ENCODE measurements around the gene PAK4. TPM values are rescaled to one million over a fixed set of nuclear protein-coding genes. Genes with fewer than 3 reads are reported as not detected.
A peak's percentile ranks its signal among the peaks of the same experiment; 100 is the strongest.

PAK4 gene
- total and polyA plus RNA-seq, 2 of the 13 experiments (the other 11 are each of a cell fraction or from before 2014, with no cell fraction given) = 9.5 to 17.8 TPM

DNA sequence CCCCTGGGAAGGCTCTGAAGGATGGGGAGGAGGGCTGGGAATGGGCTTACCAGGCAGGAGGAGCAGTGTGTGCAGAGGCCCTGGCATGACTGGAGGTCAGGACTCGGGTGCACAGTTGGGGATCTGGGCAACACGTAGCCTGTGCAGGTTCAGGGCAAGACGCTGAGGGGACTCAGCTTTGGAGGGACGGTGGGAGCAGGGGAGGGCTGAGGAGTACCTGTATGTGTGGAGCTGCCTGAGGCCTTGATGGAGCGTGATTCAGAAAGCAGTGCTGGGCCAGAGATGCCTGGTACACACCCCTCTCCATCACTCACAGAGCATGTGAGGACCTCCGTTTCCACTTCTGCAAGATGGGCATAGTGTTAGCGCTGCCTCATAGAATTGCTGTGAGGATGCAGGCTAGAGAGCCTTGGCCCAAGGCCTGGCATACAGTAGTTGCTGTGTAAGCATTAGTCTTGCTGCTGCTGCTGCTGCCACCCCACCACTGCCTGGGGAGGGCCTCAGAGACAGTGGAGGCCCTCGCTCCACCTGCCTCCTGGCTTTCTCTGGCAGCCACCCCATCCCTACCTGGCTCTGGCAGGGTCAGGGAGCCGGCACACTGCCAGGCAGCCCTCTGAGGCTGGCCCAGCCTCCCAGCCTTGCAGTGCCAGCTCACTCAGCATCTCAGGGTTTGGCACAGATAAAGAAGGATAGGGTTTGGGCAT is 2.4 kb downstream of the PAK4 start:
- peaks cover 2 to 4% of the 10 kb centered on the region in 2 experiments; a peak in 1 of 5 replicates for H3K36me3 ChIP-seq (replicated peaks in 1 of 2; ENCODE audit: control insufficient read depth in 1 of 2, insufficient read depth in 2 of 2, low read length in 2 of 2)
- intact Hi-C loops (cut with micrococcal nuclease; ENCODE audit: unreplicated experiment) (no loop called here), in situ Hi-C loops (cut with HindIII; ENCODE audit: extremely low pct_ligation_motif_present, low pct_unique_long_range_greater_than_20kb) (no loop called here)
- POLR2A ChIA-PET = interaction anchor here (1.8 kb wide), 1 partner anchor 17 kb away, joined by 15 read pairs; no protein-coding TSS in a partner anchor
- no peak overlapping the region for H3K9ac ChIP-seq (ENCODE audit: insufficient read depth, low read depth, low read length)
- no TSS peak for BruUV-seq (replicated peaks)
- H3K27me3 ChIP-seq (ENCODE audit: control insufficient read depth in 1 of 2, insufficient read depth in 2 of 2, low read length in 2 of 2) = no peaks in the 10 kb centered on the region
- H3K27ac ChIP-seq (ENCODE audit: extremely low read length, insufficient read depth, low read length) = peak overlapping the region; percentile 23
- FAIRE-seq (no peak), DNase-seq (ENCODE audit: low spot score) (no peak), ATAC-seq (no peak)
- H3K4me2 ChIP-seq (ENCODE audit: low read depth, low read length) = peak overlapping the region; percentile 91
- peaks cover 66% of the 10 kb centered on the region for H3K79me2 ChIP-seq (ENCODE audit: insufficient read depth, low read length)
- H2AFZ ChIP-seq (ENCODE audit: low read length) = no peak overlapping the region
- peaks cover 51% of the 10 kb centered on the region for H3K4me1 ChIP-seq (ENCODE audit: insufficient read depth, low read length)
- H3K9me3 ChIP-seq (ENCODE audit: low read length) = no peaks in the 10 kb centered on the region
- peaks cover 39% of the 10 kb centered on the region for H4K20me1 ChIP-seq (ENCODE audit: insufficient read depth, low read length)
- CTCF ChIA-PET (ENCODE audit: low intra/inter-chr PET ratio, low total read pairs) = no interaction called here
- 77% methylated on average over 5 of the region's 9 CpGs for WGBS (ENCODE audit: low lambda C conversion rate)
- H3K4me3 ChIP-seq (replicated peaks in 1 of 3; ENCODE audit: insufficient read depth in 1 of 3, low read depth in 2 of 3, low read length in 3 of 3) = peak overlapping the region in 1 of 3 experiments; percentile 87; a peak in 1 of 6 replicates
- TF ChIP-seq, protein P1, sequence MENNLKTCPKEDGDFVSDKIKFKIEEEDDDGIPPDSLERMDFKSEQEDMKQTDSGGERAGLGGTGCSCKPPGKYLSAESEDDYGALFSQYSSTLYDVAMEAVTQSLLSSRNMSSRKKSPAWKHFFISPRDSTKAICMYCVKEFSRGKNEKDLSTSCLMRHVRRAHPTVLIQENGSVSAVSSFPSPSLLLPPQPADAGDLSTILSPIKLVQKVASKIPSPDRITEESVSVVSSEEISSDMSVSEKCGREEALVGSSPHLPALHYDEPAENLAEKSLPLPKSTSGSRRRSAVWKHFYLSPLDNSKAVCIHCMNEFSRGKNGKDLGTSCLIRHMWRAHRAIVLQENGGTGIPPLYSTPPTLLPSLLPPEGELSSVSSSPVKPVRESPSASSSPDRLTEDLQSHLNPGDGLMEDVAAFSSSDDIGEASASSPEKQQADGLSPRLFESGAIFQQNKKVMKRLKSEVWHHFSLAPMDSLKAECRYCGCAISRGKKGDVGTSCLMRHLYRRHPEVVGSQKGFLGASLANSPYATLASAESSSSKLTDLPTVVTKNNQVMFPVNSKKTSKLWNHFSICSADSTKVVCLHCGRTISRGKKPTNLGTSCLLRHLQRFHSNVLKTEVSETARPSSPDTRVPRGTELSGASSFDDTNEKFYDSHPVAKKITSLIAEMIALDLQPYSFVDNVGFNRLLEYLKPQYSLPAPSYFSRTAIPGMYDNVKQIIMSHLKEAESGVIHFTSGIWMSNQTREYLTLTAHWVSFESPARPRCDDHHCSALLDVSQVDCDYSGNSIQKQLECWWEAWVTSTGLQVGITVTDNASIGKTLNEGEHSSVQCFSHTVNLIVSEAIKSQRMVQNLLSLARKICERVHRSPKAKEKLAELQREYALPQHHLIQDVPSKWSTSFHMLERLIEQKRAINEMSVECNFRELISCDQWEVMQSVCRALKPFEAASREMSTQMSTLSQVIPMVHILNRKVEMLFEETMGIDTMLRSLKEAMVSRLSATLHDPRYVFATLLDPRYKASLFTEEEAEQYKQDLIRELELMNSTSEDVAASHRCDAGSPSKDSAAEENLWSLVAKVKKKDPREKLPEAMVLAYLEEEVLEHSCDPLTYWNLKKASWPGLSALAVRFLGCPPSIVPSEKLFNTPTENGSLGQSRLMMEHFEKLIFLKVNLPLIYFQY (CRISPR knock-in tag; IDR thresholded peaks at IDR 0.05; ENCODE audit: borderline replicate concordance) = no peak
- TF ChIP-seq, protein P2, sequence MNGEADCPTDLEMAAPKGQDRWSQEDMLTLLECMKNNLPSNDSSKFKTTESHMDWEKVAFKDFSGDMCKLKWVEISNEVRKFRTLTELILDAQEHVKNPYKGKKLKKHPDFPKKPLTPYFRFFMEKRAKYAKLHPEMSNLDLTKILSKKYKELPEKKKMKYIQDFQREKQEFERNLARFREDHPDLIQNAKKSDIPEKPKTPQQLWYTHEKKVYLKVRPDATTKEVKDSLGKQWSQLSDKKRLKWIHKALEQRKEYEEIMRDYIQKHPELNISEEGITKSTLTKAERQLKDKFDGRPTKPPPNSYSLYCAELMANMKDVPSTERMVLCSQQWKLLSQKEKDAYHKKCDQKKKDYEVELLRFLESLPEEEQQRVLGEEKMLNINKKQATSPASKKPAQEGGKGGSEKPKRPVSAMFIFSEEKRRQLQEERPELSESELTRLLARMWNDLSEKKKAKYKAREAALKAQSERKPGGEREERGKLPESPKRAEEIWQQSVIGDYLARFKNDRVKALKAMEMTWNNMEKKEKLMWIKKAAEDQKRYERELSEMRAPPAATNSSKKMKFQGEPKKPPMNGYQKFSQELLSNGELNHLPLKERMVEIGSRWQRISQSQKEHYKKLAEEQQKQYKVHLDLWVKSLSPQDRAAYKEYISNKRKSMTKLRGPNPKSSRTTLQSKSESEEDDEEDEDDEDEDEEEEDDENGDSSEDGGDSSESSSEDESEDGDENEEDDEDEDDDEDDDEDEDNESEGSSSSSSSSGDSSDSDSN (CRISPR knock-in tag; IDR thresholded peaks at IDR 0.05) = 0 out of 2 replicates have a peak, but pooled peaks have one; percentile 45
- no peak for TF ChIP-seq FOSL2 (CRISPR knock-in tag; IDR thresholded peaks at IDR 0.05)
- no peak for TF ChIP-seq REXO4 (CRISPR knock-in tag; IDR thresholded peaks at IDR 0.05; ENCODE audit: borderline replicate concordance)
- peak; percentile 27 for TF ChIP-seq AGO2 (optimal IDR thresholded peaks at IDR 0.05; ENCODE audit: low read depth, low read length)
- 0 out of 4 replicates have a peak, but pooled peaks of 1 of the 2 experiments have one; percentile 9 for TF ChIP-seq MAFK (conservative IDR thresholded peaks at IDR 0.05 in 1 of 2, IDR thresholded peaks at IDR 0.05 in 1 of 2; ENCODE audit: low read length in 2 of 2)
- no peak for TF ChIP-seq CHD4 (IDR thresholded peaks at IDR 0.05; ENCODE audit: borderline replicate concordance, low read length)
- TF ChIP-seq NFIB (CRISPR knock-in tag; IDR thresholded peaks at IDR 0.05; ENCODE audit: borderline replicate concordance) = no peak
- TF ChIP-seq HOXD1 (CRISPR knock-in tag; IDR thresholded peaks at IDR 0.05) = no peak
- no peak for TF ChIP-seq ZNF766 (CRISPR knock-in tag; IDR thresholded peaks at IDR 0.05; ENCODE audit: borderline replicate concordance)
- 0 out of 2 replicates have a peak, but pooled peaks have one; percentile 8 for TF ChIP-seq ZFY (CRISPR knock-in tag; IDR thresholded peaks at IDR 0.05)
- TF ChIP-seq CAMTA2 (CRISPR knock-in tag; IDR thresholded peaks at IDR 0.05; ENCODE audit: borderline replicate concordance) = no peak
- no peak for TF ChIP-seq ZNF326 (CRISPR knock-in tag; IDR thresholded peaks at IDR 0.05; ENCODE audit: borderline replicate concordance)
- TF ChIP-seq ZNF530 (CRISPR knock-in tag; IDR thresholded peaks at IDR 0.05; ENCODE audit: low read depth) = no peak
- TF ChIP-seq ZNF768 (CRISPR knock-in tag; IDR thresholded peaks at IDR 0.05) = 0 out of 2 replicates have a peak, but pooled peaks have one; percentile 4
- TF ChIP-seq ZNF263 (CRISPR knock-in tag; IDR thresholded peaks at IDR 0.05) = peak; percentile 26; the same call in 1 of the 2 replicates

Measured in HepG2 (cell line).